Measurements from ENCODE around the gene PRDM16.

- TF ChIP-seq TCF7L2 (IDR thresholded peaks at IDR 0.05; ENCODE audit: borderline replicate concordance, extremely low read depth, insufficient read depth, insufficient read length) (no peak), SP1 (IDR thresholded peaks at IDR 0.05; ENCODE audit: low read depth) (no peak), ZNF274 (IDR thresholded peaks at IDR 0.05; ENCODE audit: low read depth, low read length) (no peak), SIN3A (IDR thresholded peaks at IDR 0.05; ENCODE audit: low read depth) (no peak), EZH2 (IDR thresholded peaks at IDR 0.05) (no peak)
- TF ChIP-seq, protein P1, sequence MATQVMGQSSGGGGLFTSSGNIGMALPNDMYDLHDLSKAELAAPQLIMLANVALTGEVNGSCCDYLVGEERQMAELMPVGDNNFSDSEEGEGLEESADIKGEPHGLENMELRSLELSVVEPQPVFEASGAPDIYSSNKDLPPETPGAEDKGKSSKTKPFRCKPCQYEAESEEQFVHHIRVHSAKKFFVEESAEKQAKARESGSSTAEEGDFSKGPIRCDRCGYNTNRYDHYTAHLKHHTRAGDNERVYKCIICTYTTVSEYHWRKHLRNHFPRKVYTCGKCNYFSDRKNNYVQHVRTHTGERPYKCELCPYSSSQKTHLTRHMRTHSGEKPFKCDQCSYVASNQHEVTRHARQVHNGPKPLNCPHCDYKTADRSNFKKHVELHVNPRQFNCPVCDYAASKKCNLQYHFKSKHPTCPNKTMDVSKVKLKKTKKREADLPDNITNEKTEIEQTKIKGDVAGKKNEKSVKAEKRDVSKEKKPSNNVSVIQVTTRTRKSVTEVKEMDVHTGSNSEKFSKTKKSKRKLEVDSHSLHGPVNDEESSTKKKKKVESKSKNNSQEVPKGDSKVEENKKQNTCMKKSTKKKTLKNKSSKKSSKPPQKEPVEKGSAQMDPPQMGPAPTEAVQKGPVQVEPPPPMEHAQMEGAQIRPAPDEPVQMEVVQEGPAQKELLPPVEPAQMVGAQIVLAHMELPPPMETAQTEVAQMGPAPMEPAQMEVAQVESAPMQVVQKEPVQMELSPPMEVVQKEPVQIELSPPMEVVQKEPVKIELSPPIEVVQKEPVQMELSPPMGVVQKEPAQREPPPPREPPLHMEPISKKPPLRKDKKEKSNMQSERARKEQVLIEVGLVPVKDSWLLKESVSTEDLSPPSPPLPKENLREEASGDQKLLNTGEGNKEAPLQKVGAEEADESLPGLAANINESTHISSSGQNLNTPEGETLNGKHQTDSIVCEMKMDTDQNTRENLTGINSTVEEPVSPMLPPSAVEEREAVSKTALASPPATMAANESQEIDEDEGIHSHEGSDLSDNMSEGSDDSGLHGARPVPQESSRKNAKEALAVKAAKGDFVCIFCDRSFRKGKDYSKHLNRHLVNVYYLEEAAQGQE (IDR thresholded peaks at IDR 0.05; ENCODE audit: low read depth) = no peak
- TF ChIP-seq, protein P2, sequence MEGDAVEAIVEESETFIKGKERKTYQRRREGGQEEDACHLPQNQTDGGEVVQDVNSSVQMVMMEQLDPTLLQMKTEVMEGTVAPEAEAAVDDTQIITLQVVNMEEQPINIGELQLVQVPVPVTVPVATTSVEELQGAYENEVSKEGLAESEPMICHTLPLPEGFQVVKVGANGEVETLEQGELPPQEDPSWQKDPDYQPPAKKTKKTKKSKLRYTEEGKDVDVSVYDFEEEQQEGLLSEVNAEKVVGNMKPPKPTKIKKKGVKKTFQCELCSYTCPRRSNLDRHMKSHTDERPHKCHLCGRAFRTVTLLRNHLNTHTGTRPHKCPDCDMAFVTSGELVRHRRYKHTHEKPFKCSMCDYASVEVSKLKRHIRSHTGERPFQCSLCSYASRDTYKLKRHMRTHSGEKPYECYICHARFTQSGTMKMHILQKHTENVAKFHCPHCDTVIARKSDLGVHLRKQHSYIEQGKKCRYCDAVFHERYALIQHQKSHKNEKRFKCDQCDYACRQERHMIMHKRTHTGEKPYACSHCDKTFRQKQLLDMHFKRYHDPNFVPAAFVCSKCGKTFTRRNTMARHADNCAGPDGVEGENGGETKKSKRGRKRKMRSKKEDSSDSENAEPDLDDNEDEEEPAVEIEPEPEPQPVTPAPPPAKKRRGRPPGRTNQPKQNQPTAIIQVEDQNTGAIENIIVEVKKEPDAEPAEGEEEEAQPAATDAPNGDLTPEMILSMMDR (IDR thresholded peaks at IDR 0.05 in 2 of 3, conservative IDR thresholded peaks at IDR 0.05 in 1 of 3; ENCODE audit: borderline replicate concordance in 1 of 3, insufficient read depth in 1 of 3, low read depth in 2 of 3, low read length in 2 of 3) = no peak
Observed at GRCh38 chr1:3465091-3465934, 396.3 kb downstream of the PRDM16 start.
